Central memory CD8-positive, alpha-beta T cell (primary cell): ENCODE results near the gene ZFAND6.

Experiments used
- ATAC-seq: fragments of 150-1000 bp; cut with Tn5 transposase; replicated peaks from 2 replicates; pipeline ENCODE4 v1.10.0; 2022; ENCODE audit warnings: mild to moderate bottlenecking, moderate FRiP score, moderate number of reproducible peaks; ENCODE audit not compliant: poor library complexity, severe bottlenecking; ENCODE audit errors: extremely low read depth
- DNase-seq, 2 donors: peaks; one replicate each; pipeline ENCODE4 v3.0.0; 2021; ENCODE audit warnings: low spot score in 2 of 2
- H3K27ac Mint-ChIP-seq: one replicate; pipeline ENCODE4 v1.8.0; 2022; ENCODE audit warnings: low read depth, mild to moderate bottlenecking, moderate library complexity, mixed read lengths
- H3K27me3 Mint-ChIP-seq: one replicate; pipeline ENCODE4 v1.8.0; 2022; ENCODE audit warnings: mixed read lengths
- H3K36me3 Mint-ChIP-seq: one replicate; pipeline ENCODE4 v1.8.0; 2022; ENCODE audit warnings: mild to moderate bottlenecking, moderate library complexity, mixed read lengths; ENCODE audit not compliant: insufficient read depth
- H3K4me1 Mint-ChIP-seq: one replicate; pipeline ENCODE4 v1.8.0; 2022; ENCODE audit warnings: mixed read lengths
- H3K4me3 Mint-ChIP-seq: one replicate; pipeline ENCODE4 v1.8.0; 2022; ENCODE audit warnings: mild to moderate bottlenecking, moderate library complexity, mixed read lengths
- H3K9me3 Mint-ChIP-seq: one replicate; pipeline ENCODE4 v1.8.0; 2022; ENCODE audit warnings: mixed read lengths

Gene ZFAND6

GRCh38 chr15:80156176-80156720 is 96.8 kb downstream of the ZFAND6 start:
- Mint-ChIP-seq H3K4me3 (no peak overlapping the region), H3K27me3 (no peaks in the 10 kb centered on the region), H3K27ac (no peak overlapping the region), H3K4me1 (peaks cover 25% of the 10 kb centered on the region), H3K36me3 (peaks cover 6% of the 10 kb centered on the region), H3K9me3 (no peaks in the 10 kb centered on the region)
- DNase-seq (no peak), ATAC-seq (no peak)

GRCh38 chr15:80157215-80157614 is 97.7 kb downstream of the ZFAND6 start:
- peaks cover 27% of the 10 kb centered on the region for H3K4me1 Mint-ChIP-seq
- H3K27me3 Mint-ChIP-seq: no peaks in the 10 kb centered on the region
- no peaks in the 10 kb centered on the region for H3K9me3 Mint-ChIP-seq
- no peak overlapping the region for H3K4me3 Mint-ChIP-seq
- H3K36me3 Mint-ChIP-seq: peaks cover 6% of the 10 kb centered on the region
- H3K27ac Mint-ChIP-seq: no peak overlapping the region
- no peak for DNase-seq
- no peak for ATAC-seq

- H3K36me3 Mint-ChIP-seq: no peaks in the 10 kb centered on the region
- H3K4me3 Mint-ChIP-seq: no peak overlapping the region
- DNase-seq: no peak
- no peaks in the 10 kb centered on the region for H3K9me3 Mint-ChIP-seq
- no peaks in the 10 kb centered on the region for H3K27me3 Mint-ChIP-seq
- H3K27ac Mint-ChIP-seq: no peak overlapping the region
- no peak for ATAC-seq
- H3K4me1 Mint-ChIP-seq: peaks cover 20% of the 10 kb centered on the region
Measured at GRCh38 chr15:80159301-80159700, 99.8 kb downstream of the ZFAND6 start.

GRCh38 chr15:80159811-80160569 is 100.5 kb downstream of the ZFAND6 start:
- Mint-ChIP-seq H3K9me3 (no peaks in the 10 kb centered on the region), H3K4me3 (no peak overlapping the region), H3K36me3 (no peaks in the 10 kb centered on the region), H3K27me3 (no peaks in the 10 kb centered on the region), H3K27ac (no peak overlapping the region), H3K4me1 (peaks cover 20% of the 10 kb centered on the region)
- ATAC-seq: peak; percentile 75
- peak in 1 of 2 donors; percentile 23 for DNase-seq

- Mint-ChIP-seq H3K36me3 (no peaks in the 10 kb centered on the region), H3K4me1 (peaks cover 20% of the 10 kb centered on the region), H3K27me3 (no peaks in the 10 kb centered on the region), H3K9me3 (no peaks in the 10 kb centered on the region), H3K4me3 (no peak overlapping the region), H3K27ac (peak overlapping the region; percentile 49)
- DNase-seq (peak in 1 of 2 donors; percentile 17), ATAC-seq (peak; percentile 72)
Measured at GRCh38 chr15:80160570-80161156, 101.2 kb downstream of the ZFAND6 start.

GRCh38 chr15:80161468-80162016 is 102.1 kb downstream of the ZFAND6 start:
- no peaks in the 10 kb centered on the region for H3K9me3 Mint-ChIP-seq
- DNase-seq (no peak), ATAC-seq (no peak)
- no peaks in the 10 kb centered on the region for H3K36me3 Mint-ChIP-seq
- H3K4me3 Mint-ChIP-seq: no peak overlapping the region
- H3K27me3 Mint-ChIP-seq: no peaks in the 10 kb centered on the region
- peak overlapping the region; percentile 49 for H3K27ac Mint-ChIP-seq
- peaks cover 20% of the 10 kb centered on the region for H3K4me1 Mint-ChIP-seq

- no peaks in the 10 kb centered on the region for H3K36me3 Mint-ChIP-seq
- H3K27me3 Mint-ChIP-seq: no peaks in the 10 kb centered on the region
- DNase-seq: no peak
- no peak overlapping the region for H3K4me3 Mint-ChIP-seq
- no peaks in the 10 kb centered on the region for H3K9me3 Mint-ChIP-seq
- H3K27ac Mint-ChIP-seq: no peak overlapping the region
- no peak for ATAC-seq
- H3K4me1 Mint-ChIP-seq: peaks cover 20% of the 10 kb centered on the region
Measured at GRCh38 chr15:80162059-80162554, 102.6 kb downstream of the ZFAND6 start.

GRCh38 chr15:80163217-80163616 is 103.7 kb downstream of the ZFAND6 start:
- ATAC-seq (no peak), DNase-seq (no peak)
- no peak overlapping the region for H3K27ac Mint-ChIP-seq
- H3K9me3 Mint-ChIP-seq: no peaks in the 10 kb centered on the region
- no peaks in the 10 kb centered on the region for H3K27me3 Mint-ChIP-seq
- H3K4me1 Mint-ChIP-seq: peaks cover 20% of the 10 kb centered on the region
- H3K36me3 Mint-ChIP-seq: no peaks in the 10 kb centered on the region
- H3K4me3 Mint-ChIP-seq: no peak overlapping the region

- Mint-ChIP-seq H3K4me1 (peaks cover 20% of the 10 kb centered on the region), H3K9me3 (no peaks in the 10 kb centered on the region), H3K27ac (no peak overlapping the region), H3K4me3 (no peak overlapping the region), H3K36me3 (no peaks in the 10 kb centered on the region), H3K27me3 (no peaks in the 10 kb centered on the region)
- ATAC-seq (no peak), DNase-seq (no peak)
Measured at GRCh38 chr15:80163897-80164296, 104.4 kb downstream of the ZFAND6 start.

GRCh38 chr15:80167936-80168335 is 108.5 kb downstream of the ZFAND6 start:
- Mint-ChIP-seq H3K27ac (no peak overlapping the region), H3K4me3 (no peak overlapping the region), H3K27me3 (no peaks in the 10 kb centered on the region), H3K36me3 (no peaks in the 10 kb centered on the region), H3K9me3 (no peaks in the 10 kb centered on the region), H3K4me1 (no peaks in the 10 kb centered on the region)
- no peak for DNase-seq
- ATAC-seq: no peak

- DNase-seq (no peak), ATAC-seq (no peak)
- Mint-ChIP-seq H3K36me3 (no peaks in the 10 kb centered on the region), H3K4me3 (no peak overlapping the region), H3K27me3 (no peaks in the 10 kb centered on the region), H3K27ac (no peak overlapping the region), H3K4me1 (no peaks in the 10 kb centered on the region), H3K9me3 (no peaks in the 10 kb centered on the region)
Measured at GRCh38 chr15:80168421-80168820, 108.9 kb downstream of the ZFAND6 start.

- DNase-seq (no peak), ATAC-seq (no peak)
- H3K9me3 Mint-ChIP-seq: no peaks in the 10 kb centered on the region
- H3K27me3 Mint-ChIP-seq: no peaks in the 10 kb centered on the region
- H3K4me1 Mint-ChIP-seq: no peaks in the 10 kb centered on the region
- H3K4me3 Mint-ChIP-seq: no peak overlapping the region
- H3K36me3 Mint-ChIP-seq: no peaks in the 10 kb centered on the region
- H3K27ac Mint-ChIP-seq: no peak overlapping the region
Measured at GRCh38 chr15:80169768-80170357, 110.4 kb downstream of the ZFAND6 start.
